Vagina (tissue), 2 donors: ENCODE measurements around the gene C9orf153.

Experiments
- POLR2A ChIP-seq, 2 donors: fragments of 450-650 bp; IDR thresholded peaks; one replicate each; pipeline ENCODE4 v1.6.1; 2017; ENCODE audit warnings: antibody characterized with exemption in 2 of 2, mild to moderate bottlenecking in 2 of 2, moderate library complexity in 2 of 2
- TF ChIP-seq, protein P1 (sequence below), 3 experiments: fragments of 450-650 bp in 2 of 3; fragments of 200-600 bp in 1 of 3; sonication (generic) in 1 of 3; IDR thresholded peaks; one replicate each; pipeline ENCODE4 v1.5.1; 2017 to 2019; ENCODE audit warnings: antibody characterized with exemption in 3 of 3, mild to moderate bottlenecking in 2 of 3, moderate library complexity in 2 of 3

DNA sequence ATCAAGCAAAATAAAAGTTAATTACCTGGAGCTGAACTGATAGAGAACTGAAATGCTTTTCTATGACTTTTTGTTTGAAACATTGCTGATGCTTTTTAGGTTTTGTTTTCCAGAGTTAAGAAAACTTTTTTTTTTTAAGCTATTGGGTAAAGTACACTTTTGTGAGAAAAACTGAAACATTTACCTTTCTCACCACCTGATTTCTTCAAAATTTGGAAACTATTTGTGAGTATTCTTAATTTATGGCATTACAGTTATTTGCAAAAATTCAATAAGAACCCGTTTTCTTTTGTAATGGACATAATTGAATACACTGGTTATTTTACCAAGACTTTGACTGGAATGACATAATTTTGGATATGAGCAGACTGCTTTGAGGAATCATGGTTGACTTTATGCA lies 6.6 kb downstream of the C9orf153 start:
- TF ChIP-seq, protein P1, sequence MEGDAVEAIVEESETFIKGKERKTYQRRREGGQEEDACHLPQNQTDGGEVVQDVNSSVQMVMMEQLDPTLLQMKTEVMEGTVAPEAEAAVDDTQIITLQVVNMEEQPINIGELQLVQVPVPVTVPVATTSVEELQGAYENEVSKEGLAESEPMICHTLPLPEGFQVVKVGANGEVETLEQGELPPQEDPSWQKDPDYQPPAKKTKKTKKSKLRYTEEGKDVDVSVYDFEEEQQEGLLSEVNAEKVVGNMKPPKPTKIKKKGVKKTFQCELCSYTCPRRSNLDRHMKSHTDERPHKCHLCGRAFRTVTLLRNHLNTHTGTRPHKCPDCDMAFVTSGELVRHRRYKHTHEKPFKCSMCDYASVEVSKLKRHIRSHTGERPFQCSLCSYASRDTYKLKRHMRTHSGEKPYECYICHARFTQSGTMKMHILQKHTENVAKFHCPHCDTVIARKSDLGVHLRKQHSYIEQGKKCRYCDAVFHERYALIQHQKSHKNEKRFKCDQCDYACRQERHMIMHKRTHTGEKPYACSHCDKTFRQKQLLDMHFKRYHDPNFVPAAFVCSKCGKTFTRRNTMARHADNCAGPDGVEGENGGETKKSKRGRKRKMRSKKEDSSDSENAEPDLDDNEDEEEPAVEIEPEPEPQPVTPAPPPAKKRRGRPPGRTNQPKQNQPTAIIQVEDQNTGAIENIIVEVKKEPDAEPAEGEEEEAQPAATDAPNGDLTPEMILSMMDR (IDR thresholded peaks at IDR 0.05), result no peak
- no peak for TF ChIP-seq POLR2A (IDR thresholded peaks at IDR 0.05)
